Measurements from ENCODE around the gene LSAMP. TPM values are rescaled to one million over a fixed set of nuclear protein-coding genes. Genes with fewer than 3 reads are reported as not detected.

Gene LSAMP
- total and polyA plus RNA-seq, 2 experiments from 2014 or later, result 2.0 to 2.9 TPM

DNA sequence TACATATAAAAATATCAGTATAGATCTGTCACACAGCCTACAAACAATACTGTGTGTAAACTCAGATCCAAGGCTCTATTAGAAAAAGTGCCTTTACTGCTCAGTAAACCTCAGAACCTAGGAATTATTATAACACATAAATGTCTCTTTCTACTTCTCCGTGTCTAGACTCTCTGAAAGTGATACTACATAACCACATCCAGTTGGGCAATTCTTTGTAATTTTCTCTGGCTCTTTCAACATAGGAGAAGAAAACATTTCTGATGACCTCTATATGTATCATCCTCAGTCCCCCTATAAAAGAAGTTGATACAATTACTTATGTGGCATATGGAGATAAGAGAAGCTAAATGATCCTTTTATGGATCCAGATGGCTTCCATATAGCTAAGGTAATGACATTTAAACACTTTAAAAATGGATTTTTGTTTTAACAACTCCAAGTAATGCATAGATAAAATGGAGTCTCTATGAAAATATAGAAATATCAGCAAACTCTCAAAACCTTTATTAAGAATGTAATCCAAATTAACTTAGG is 104.5 kb downstream of the LSAMP start:
- Mint-ChIP-seq H3K4me1 (peaks cover 31% of the 10 kb centered on the region), H3K9me3 (no peaks in the 10 kb centered on the region), H3K27ac (no peak overlapping the region), H3K4me3 (no peak overlapping the region), H3K36me3 (ENCODE audit: low read depth) (no peaks in the 10 kb centered on the region), H3K27me3 (ENCODE audit: insufficient read depth, low read depth, poor library complexity) (no peaks in the 10 kb centered on the region)
- Histone ChIP-seq H3K27ac (ENCODE audit: low read depth) (no peak overlapping the region), H3K27me3 (ENCODE audit: insufficient read depth) (peaks cover 4% of the 10 kb centered on the region; the same call in 1 of the 2 replicates), H3K4me1 (ENCODE audit: insufficient read depth) (peaks cover 46% of the 10 kb centered on the region), H3K4me2 (no peak overlapping the region), H3K4me3 (no peak overlapping the region), H3K36me3 (ENCODE audit: insufficient read depth) (no peaks in the 10 kb centered on the region), H3K79me2 (replicated peaks; ENCODE audit: insufficient read depth) (no peaks in the 10 kb centered on the region), H2AFZ (no peak overlapping the region), H4K20me1 (replicated peaks; ENCODE audit: insufficient read depth) (no peaks in the 10 kb centered on the region), H3F3A (replicated peaks; ENCODE audit: low read depth) (no peaks in the 10 kb centered on the region), H3K9me2 (ENCODE audit: insufficient read depth) (no peaks in the 10 kb centered on the region)
- TF ChIP-seq, protein P1, sequence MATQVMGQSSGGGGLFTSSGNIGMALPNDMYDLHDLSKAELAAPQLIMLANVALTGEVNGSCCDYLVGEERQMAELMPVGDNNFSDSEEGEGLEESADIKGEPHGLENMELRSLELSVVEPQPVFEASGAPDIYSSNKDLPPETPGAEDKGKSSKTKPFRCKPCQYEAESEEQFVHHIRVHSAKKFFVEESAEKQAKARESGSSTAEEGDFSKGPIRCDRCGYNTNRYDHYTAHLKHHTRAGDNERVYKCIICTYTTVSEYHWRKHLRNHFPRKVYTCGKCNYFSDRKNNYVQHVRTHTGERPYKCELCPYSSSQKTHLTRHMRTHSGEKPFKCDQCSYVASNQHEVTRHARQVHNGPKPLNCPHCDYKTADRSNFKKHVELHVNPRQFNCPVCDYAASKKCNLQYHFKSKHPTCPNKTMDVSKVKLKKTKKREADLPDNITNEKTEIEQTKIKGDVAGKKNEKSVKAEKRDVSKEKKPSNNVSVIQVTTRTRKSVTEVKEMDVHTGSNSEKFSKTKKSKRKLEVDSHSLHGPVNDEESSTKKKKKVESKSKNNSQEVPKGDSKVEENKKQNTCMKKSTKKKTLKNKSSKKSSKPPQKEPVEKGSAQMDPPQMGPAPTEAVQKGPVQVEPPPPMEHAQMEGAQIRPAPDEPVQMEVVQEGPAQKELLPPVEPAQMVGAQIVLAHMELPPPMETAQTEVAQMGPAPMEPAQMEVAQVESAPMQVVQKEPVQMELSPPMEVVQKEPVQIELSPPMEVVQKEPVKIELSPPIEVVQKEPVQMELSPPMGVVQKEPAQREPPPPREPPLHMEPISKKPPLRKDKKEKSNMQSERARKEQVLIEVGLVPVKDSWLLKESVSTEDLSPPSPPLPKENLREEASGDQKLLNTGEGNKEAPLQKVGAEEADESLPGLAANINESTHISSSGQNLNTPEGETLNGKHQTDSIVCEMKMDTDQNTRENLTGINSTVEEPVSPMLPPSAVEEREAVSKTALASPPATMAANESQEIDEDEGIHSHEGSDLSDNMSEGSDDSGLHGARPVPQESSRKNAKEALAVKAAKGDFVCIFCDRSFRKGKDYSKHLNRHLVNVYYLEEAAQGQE (IDR thresholded peaks at IDR 0.05; ENCODE audit: unreplicated experiment), result no peak
- TF ChIP-seq ZNF114 (CRISPR knock-in tag; IDR thresholded peaks at IDR 0.05) (no peak), EZH2phosphoT487 (IDR thresholded peaks at IDR 0.05; ENCODE audit: unreplicated experiment) (no peak), ZNF331 (CRISPR knock-in tag; IDR thresholded peaks at IDR 0.05; ENCODE audit: low read depth) (no peak), POLR2AphosphoS5 (IDR thresholded peaks at IDR 0.05; ENCODE audit: low read depth) (no peak), CREB1 (CRISPR knock-in tag; IDR thresholded peaks at IDR 0.05; ENCODE audit: low read depth) (no peak), EZH2 (IDR thresholded peaks at IDR 0.05; ENCODE audit: low read depth, unreplicated experiment) (no peak), STAT1 (IDR thresholded peaks at IDR 0.05; ENCODE audit: unreplicated experiment) (no peak), JUNB (IDR thresholded peaks at IDR 0.05; ENCODE audit: unreplicated experiment) (no peak), NANOG (IDR thresholded peaks at IDR 0.05; ENCODE audit: borderline replicate concordance) (no peak)
- TF ChIP-seq, protein P2, sequence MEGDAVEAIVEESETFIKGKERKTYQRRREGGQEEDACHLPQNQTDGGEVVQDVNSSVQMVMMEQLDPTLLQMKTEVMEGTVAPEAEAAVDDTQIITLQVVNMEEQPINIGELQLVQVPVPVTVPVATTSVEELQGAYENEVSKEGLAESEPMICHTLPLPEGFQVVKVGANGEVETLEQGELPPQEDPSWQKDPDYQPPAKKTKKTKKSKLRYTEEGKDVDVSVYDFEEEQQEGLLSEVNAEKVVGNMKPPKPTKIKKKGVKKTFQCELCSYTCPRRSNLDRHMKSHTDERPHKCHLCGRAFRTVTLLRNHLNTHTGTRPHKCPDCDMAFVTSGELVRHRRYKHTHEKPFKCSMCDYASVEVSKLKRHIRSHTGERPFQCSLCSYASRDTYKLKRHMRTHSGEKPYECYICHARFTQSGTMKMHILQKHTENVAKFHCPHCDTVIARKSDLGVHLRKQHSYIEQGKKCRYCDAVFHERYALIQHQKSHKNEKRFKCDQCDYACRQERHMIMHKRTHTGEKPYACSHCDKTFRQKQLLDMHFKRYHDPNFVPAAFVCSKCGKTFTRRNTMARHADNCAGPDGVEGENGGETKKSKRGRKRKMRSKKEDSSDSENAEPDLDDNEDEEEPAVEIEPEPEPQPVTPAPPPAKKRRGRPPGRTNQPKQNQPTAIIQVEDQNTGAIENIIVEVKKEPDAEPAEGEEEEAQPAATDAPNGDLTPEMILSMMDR (conservative IDR thresholded peaks at IDR 0.05; ENCODE audit: low read depth in 2 of 2), result no peak
- TF ChIP-seq, protein P3, sequence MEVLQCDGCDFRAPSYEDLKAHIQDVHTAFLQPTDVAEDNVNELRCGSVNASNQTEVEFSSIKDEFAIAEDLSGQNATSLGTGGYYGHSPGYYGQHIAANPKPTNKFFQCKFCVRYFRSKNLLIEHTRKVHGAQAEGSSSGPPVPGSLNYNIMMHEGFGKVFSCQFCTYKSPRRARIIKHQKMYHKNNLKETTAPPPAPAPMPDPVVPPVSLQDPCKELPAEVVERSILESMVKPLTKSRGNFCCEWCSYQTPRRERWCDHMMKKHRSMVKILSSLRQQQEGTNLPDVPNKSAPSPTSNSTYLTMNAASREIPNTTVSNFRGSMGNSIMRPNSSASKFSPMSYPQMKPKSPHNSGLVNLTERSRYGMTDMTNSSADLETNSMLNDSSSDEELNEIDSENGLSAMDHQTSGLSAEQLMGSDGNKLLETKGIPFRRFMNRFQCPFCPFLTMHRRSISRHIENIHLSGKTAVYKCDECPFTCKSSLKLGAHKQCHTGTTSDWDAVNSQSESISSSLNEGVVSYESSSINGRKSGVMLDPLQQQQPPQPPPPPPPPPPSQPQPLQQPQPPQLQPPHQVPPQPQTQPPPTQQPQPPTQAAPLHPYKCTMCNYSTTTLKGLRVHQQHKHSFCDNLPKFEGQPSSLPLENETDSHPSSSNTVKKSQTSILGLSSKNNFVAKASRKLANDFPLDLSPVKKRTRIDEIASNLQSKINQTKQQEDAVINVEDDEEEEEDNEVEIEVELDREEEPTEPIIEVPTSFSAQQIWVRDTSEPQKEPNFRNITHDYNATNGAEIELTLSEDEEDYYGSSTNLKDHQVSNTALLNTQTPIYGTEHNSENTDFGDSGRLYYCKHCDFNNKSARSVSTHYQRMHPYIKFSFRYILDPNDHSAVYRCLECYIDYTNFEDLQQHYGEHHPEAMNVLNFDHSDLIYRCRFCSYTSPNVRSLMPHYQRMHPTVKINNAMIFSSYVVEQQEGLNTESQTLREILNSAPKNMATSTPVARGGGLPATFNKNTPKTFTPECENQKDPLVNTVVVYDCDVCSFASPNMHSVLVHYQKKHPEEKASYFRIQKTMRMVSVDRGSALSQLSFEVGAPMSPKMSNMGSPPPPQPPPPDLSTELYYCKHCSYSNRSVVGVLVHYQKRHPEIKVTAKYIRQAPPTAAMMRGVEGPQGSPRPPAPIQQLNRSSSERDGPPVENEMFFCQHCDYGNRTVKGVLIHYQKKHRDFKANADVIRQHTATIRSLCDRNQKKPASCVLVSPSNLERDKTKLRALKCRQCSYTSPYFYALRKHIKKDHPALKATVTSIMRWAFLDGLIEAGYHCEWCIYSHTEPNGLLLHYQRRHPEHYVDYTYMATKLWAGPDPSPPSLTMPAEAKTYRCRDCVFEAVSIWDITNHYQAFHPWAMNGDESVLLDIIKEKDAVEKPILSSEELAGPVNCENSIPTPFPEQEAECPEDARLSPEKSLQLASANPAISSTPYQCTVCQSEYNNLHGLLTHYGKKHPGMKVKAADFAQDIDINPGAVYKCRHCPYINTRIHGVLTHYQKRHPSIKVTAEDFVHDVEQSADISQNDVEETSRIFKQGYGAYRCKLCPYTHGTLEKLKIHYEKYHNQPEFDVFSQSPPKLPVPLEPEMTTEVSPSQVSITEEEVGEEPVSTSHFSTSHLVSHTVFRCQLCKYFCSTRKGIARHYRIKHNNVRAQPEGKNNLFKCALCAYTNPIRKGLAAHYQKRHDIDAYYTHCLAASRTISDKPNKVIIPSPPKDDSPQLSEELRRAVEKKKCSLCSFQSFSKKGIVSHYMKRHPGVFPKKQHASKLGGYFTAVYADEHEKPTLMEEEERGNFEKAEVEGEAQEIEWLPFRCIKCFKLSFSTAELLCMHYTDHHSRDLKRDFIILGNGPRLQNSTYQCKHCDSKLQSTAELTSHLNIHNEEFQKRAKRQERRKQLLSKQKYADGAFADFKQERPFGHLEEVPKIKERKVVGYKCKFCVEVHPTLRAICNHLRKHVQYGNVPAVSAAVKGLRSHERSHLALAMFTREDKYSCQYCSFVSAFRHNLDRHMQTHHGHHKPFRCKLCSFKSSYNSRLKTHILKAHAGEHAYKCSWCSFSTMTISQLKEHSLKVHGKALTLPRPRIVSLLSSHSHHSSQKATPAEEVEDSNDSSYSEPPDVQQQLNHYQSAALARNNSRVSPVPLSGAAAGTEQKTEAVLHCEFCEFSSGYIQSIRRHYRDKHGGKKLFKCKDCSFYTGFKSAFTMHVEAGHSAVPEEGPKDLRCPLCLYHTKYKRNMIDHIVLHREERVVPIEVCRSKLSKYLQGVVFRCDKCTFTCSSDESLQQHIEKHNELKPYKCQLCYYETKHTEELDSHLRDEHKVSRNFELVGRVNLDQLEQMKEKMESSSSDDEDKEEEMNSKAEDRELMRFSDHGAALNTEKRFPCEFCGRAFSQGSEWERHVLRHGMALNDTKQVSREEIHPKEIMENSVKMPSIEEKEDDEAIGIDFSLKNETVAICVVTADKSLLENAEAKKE (CRISPR knock-in tag; IDR thresholded peaks at IDR 0.05), result no peak
- TF ChIP-seq, protein P4, sequence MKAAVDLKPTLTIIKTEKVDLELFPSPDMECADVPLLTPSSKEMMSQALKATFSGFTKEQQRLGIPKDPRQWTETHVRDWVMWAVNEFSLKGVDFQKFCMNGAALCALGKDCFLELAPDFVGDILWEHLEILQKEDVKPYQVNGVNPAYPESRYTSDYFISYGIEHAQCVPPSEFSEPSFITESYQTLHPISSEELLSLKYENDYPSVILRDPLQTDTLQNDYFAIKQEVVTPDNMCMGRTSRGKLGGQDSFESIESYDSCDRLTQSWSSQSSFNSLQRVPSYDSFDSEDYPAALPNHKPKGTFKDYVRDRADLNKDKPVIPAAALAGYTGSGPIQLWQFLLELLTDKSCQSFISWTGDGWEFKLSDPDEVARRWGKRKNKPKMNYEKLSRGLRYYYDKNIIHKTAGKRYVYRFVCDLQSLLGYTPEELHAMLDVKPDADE (IDR thresholded peaks at IDR 0.05), result no peak
- DNase-seq (ENCODE audit: low spot score) (no peak), ATAC-seq (no peak)
